Keratinocyte (primary cell): ENCODE data around the gene ORMDL3. TPM values are rescaled to one million over a fixed set of nuclear protein-coding genes. Genes with fewer than 3 reads are reported as not detected.
"Not testable (repeated sequence)": the region's sequence is repeated elsewhere in the genome, so short reads cannot be mapped to it uniquely, and the experiment has no call there.

Experiments
- DNase-seq: peaks from one replicate; pipeline ENCODE4 v3.0.0-alpha.2; 2011; ENCODE audit warnings: low read depth, missing footprints, low spot score
- FAIRE-seq: peaks from 2 replicates; lab custom pipeline; 2011; peaks lifted over from hg19 to GRCh38; lab: Jason Lieb, UNC
- H2AFZ ChIP-seq: 2 replicates; pipeline ENCODE4 v1.6.0; 2012; ENCODE audit warnings: low read length, control low read depth, inconsistent platforms; ENCODE audit not compliant: control insufficient read depth
- H3K27ac ChIP-seq: 2 replicates; pipeline ENCODE4 v1.5.1; 2011; ENCODE audit warnings: low read length; ENCODE audit not compliant: control insufficient read depth, insufficient read depth
- H3K27me3 ChIP-seq: 3 replicates; pipeline ENCODE4 v1.6.0; 2011; ENCODE audit warnings: low read length; ENCODE audit not compliant: control insufficient read depth, insufficient read depth; ENCODE audit errors: extremely low read depth
- H3K36me3 ChIP-seq, 2 experiments: 2 replicates in 1 of 2; 3 replicates in 1 of 2; pipeline ENCODE4 v1.5.1; 2011; ENCODE audit warnings: low read length in 2 of 2, mild to moderate bottlenecking in 1 of 2; ENCODE audit not compliant: control insufficient read depth in 2 of 2, insufficient read depth in 2 of 2; ENCODE audit errors: extremely low read depth in 1 of 2
- H3K4me1 ChIP-seq: 3 replicates; pipeline ENCODE4 v1.5.1; 2011; ENCODE audit warnings: low read length; ENCODE audit not compliant: control insufficient read depth, insufficient read depth; ENCODE audit errors: extremely low read depth
- H3K4me2 ChIP-seq: 3 replicates; pipeline ENCODE4 v1.6.0; 2011; ENCODE audit warnings: low read depth, low read length; ENCODE audit not compliant: control insufficient read depth, insufficient read depth; ENCODE audit errors: extremely low read depth
- H3K4me3 ChIP-seq, 3 experiments: fragments of 200-600 bp in 1 of 3; sonication (generic) in 1 of 3; 2 replicates in 2 of 3; 3 replicates in 1 of 3; pipeline ENCODE4 v1.5.1; 2011 to 2016; ENCODE audit warnings: low read length in 3 of 3, mild to moderate bottlenecking in 3 of 3, control low read depth in 2 of 3, inconsistent platforms in 1 of 3, low read depth in 1 of 3, mixed read lengths in 1 of 3, mixed run types in 1 of 3, moderate library complexity in 1 of 3; ENCODE audit not compliant: control insufficient read depth in 2 of 3, insufficient read depth in 2 of 3; ENCODE audit errors: extremely low read depth in 1 of 3
- H3K79me2 ChIP-seq: 2 replicates; pipeline ENCODE4 v1.6.0; 2012; ENCODE audit warnings: low read length; ENCODE audit not compliant: control insufficient read depth, insufficient read depth
- H3K9ac ChIP-seq: 3 replicates; pipeline ENCODE4 v1.6.0; 2011; ENCODE audit warnings: low read length; ENCODE audit not compliant: control insufficient read depth, insufficient read depth; ENCODE audit errors: extremely low read depth
- H3K9me1 ChIP-seq: 3 replicates; pipeline ENCODE4 v1.6.0; 2011; ENCODE audit warnings: low read length; ENCODE audit not compliant: control insufficient read depth, insufficient read depth; ENCODE audit errors: extremely low read depth
- H3K9me3 ChIP-seq: 2 replicates; pipeline ENCODE4 v1.5.1; 2012; ENCODE audit warnings: low read depth, low read length; ENCODE audit not compliant: control insufficient read depth
- H4K20me1 ChIP-seq: 3 replicates; pipeline ENCODE4 v1.6.0; 2011; ENCODE audit warnings: low read length; ENCODE audit not compliant: control insufficient read depth, insufficient read depth; ENCODE audit errors: extremely low read depth
- CTCF ChIP-seq, 3 experiments: IDR thresholded peaks in 1 of 3; conservative IDR thresholded peaks in 1 of 3; optimal IDR thresholded peaks in 1 of 3; 2 replicates in 2 of 3; 3 replicates in 1 of 3; pipeline versions ENCODE3 to v1.5.1; 2011; ENCODE audit warnings: low read length in 3 of 3, mild to moderate bottlenecking in 3 of 3, moderate library complexity in 2 of 3, control low read depth in 1 of 3, inconsistent platforms in 1 of 3; ENCODE audit not compliant: insufficient read depth in 2 of 3; ENCODE audit errors: extremely low read depth in 1 of 3
- EZH2 ChIP-seq: IDR thresholded peaks from one replicate; pipeline ENCODE4 v1.6.1; 2012; ENCODE audit warnings: inconsistent platforms, mild to moderate bottlenecking, low read length, moderate library complexity
- dilution Hi-C: fragments of 300-500 bp; cut with MboI; formaldehyde crosslinking; loops from one replicate; pipeline ENCODE4 v1.7.0; 2020; ENCODE audit warnings: low sequenced_read_pairs; ENCODE audit not compliant: extremely low pct_ligation_motif_present
- polyA plus RNA-seq, 5 experiments: library from polyadenylated mRNA; depleted of rRNA in 3 of 5; stranded (reverse) in 3 of 5; stranded (forward) in 1 of 5; unstranded in 1 of 5; fragments of >200 nt; gene quantifications; 1 replicate in 1 of 5; 2 replicates in 3 of 5; 3 replicates in 1 of 5; pipeline versions ENCODE4 v1.2.1 to v1.2.3, GENCODE V29; 2011 to 2012; ENCODE audit warnings: missing spikeins in 2 of 5, low read depth in 1 of 5, low replicate concordance in 1 of 5

ORMDL3 gene
- polyA plus RNA-seq, 1 donor (not counting 4 experiments of a cell fraction or from before 2014, with no cell fraction given) = 36.3 TPM

DNA sequence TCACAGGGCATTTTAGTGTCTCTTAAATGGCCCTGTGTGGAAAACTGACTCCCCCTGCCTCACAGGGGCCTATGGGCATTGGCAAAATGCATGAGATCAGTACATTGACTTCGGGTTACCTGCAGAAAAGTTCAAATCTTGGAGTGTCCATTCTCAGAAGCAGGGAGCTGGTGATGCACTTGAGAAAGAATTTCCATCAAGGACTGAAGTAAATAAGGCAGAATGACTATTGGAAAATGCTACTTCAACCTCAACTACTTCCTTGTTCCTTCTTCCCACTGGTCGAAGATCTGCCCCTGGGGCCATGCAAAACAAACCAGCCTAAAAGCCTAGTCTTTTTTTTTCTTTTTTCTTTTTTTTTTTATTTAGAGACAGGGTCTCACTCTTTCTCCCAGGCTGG lies 21.6 kb upstream of the ORMDL3 start:
- Histone ChIP-seq H3K9ac (no peak overlapping the region), H3K79me2 (no peaks in the 10 kb centered on the region), H3K9me1 (no peaks in the 10 kb centered on the region), H3K4me2 (no peak overlapping the region), H4K20me1 (no peaks in the 10 kb centered on the region), H3K27ac (no peak overlapping the region), H3K4me3 (no peak overlapping the region), H3K36me3 (no peaks in the 10 kb centered on the region), H3K27me3 (peaks cover 18% of the 10 kb centered on the region), H2AFZ (no peak overlapping the region), H3K4me1 (peaks cover 14% of the 10 kb centered on the region), H3K9me3 (no peaks in the 10 kb centered on the region)
- no peak for TF ChIP-seq CTCF (optimal IDR thresholded peaks at IDR 0.05 in 1 of 3, IDR thresholded peaks at IDR 0.05 in 1 of 3, conservative IDR thresholded peaks at IDR 0.05 in 1 of 3; ENCODE audit: extremely low read depth in 1 of 3, insufficient read depth in 2 of 3, low read length in 3 of 3)
- no peak for TF ChIP-seq EZH2
- dilution Hi-C loops = no loop called here
- FAIRE-seq (no peak), DNase-seq (no peak)

- FAIRE-seq, H3K9me1 ChIP-seq, H3K4me2 ChIP-seq, H4K20me1 ChIP-seq, dilution Hi-C loops, H3K36me3 ChIP-seq, H3K27ac ChIP-seq, H3K9me3 ChIP-seq, H2AFZ ChIP-seq, H3K79me2 ChIP-seq, H3K9ac ChIP-seq, H3K4me3 ChIP-seq, DNase-seq: not testable (repeated sequence)
- Histone ChIP-seq H3K27me3 (peaks cover 24% of the 10 kb centered on the region), H3K4me1 (peaks cover 14% of the 10 kb centered on the region)
Measured at GRCh38 chr17:39948489-39948828, 21.1 kb upstream of the ORMDL3 start.
